NCI-H748 (cell line): ENCODE results near the gene ZSCAN12.
"Not testable (repeated sequence)": the region's sequence is repeated elsewhere in the genome, so short reads cannot be mapped to it uniquely, and the experiment has no call there.

Source experiments
- DNase-seq: peaks from one replicate; lab custom pipeline; 2025; ENCODE audit not compliant: unreplicated experiment; lab: John Stamatoyannopoulos, UW

The ZSCAN12 gene

DNA sequence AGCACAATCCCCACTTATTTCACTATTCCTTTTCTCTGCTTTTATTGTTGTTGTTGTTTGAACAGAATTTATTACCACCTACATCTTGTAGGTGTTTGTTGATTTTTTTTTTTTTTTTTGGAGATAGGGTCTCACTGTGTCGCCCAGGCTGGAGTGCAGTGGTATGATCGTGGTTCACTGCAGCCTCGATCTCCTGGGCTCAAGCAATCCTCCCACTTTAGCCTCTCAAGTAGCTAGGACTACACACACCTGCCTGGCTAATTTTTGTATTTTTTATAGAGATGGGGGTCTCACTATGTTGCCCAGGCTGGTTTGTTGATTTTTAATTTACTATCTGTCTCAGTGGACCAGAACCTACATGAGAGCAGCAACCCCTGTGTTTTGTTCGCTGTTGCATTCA, 3.6 kb downstream of the ZSCAN12 start:
- no peak for DNase-seq

- peak; percentile 28 for DNase-seq
Observed at GRCh38 chr6:28393912-28394662, 5.5 kb downstream of the ZSCAN12 start.

DNA sequence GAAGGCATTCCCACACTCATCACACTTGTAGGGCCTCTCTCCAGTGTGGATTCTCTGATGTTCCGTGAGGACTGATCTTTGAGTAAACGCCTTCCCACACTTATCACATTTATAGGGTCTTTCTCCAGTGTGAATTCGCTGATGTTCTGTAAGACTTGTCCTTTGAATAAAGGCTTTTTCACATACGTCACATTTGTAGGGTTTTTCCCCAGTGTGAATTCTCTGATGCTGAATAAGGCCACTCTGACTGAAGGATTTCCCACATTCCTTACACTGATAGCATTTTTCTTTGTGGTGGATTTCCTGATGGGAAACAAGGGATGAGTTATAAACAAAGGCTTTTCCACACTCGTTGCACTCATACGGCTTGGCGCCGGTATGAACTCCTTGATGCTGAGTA, 8.9 kb downstream of the ZSCAN12 start:
- no peak for DNase-seq

GRCh38 chr6:28384143-28384533, 15.4 kb downstream of the ZSCAN12 start:
- DNase-seq, result no peak

GRCh38 chr6:28383235-28384142, 16.1 kb downstream of the ZSCAN12 start:
- DNase-seq, result peak; percentile 94

GRCh38 chr6:28380381-28380780, 19.2 kb downstream of the ZSCAN12 start:
- no peak for DNase-seq

DNA sequence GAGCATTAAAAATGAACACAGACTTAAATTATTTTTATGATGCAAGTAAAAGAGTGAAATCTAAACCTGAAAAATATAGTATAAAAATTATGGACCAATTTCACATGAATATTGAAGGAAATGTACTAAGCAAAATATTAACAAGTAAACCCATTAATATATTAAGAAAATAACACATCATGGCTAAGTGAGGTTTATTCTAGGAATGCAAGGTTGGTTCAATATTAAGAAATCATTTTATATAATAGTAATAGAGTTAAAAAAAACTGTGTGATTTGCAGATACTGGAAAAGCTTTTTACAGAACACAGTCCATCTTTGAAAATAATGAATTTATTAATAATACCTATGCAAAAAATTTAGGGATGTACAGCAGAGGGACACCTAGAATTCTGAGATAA, 20.9 kb downstream of the ZSCAN12 start:
- no peak for DNase-seq

- DNase-seq, result no peak
Observed at GRCh38 chr6:28377879-28378278, 21.7 kb downstream of the ZSCAN12 start.

GRCh38 chr6:28373925-28374324, 25.6 kb downstream of the ZSCAN12 start:
- DNase-seq, result no peak

DNA sequence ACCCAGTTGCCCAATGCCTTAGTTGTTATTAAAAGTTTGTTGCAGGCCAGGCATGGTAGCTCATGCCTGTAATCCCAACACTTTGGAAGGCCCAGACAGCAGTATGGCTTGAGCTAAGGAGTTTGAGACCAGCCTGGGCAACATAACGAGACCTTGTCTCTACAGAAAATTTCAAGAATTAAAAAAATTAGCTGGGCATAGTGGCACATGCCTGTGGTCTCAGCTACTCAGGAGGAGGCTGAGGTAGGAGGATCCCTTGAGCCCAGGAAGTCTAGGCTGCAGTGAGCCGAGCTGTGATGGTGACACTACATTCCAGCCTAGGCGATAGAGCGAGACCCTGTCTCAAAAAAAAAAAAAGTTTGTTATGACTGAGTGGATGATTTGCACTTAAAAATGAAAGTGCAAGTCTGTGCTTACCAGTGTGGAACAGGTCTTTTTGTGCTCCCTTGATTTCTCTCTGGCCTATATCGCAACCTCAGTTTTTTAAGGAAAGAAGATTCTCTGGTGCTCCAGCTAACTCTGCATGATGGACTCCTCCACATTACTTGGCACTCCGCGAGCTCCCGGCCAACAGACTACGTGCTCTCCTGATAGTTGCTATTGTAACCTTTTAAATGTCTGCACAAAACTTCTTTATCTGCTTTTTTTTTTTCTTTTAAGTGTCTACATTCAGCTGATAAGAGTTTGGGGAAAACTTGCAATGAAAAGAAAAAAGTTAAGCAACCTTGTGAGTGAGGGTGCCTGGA, 27.7 kb downstream of the ZSCAN12 start:
- no peak for DNase-seq

DNA sequence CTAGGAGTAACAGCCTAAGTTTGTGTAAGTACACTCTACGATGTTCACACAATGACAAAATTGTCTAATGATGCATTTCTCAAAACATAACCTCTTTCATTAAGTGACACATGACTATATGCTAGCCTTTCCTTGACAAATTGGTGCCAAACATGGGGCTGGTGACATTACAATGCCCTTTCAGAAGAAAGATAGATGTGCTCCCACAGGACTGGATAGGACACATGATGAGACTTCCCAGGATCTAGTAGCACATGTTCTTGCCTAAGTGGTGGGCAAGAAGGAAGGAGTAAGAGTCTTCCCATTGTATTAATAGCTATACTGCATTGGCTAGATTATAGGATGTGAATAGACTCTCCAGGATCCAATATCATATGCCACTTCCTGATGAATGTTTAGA, 28.3 kb downstream of the ZSCAN12 start:
- DNase-seq, result no peak

DNA sequence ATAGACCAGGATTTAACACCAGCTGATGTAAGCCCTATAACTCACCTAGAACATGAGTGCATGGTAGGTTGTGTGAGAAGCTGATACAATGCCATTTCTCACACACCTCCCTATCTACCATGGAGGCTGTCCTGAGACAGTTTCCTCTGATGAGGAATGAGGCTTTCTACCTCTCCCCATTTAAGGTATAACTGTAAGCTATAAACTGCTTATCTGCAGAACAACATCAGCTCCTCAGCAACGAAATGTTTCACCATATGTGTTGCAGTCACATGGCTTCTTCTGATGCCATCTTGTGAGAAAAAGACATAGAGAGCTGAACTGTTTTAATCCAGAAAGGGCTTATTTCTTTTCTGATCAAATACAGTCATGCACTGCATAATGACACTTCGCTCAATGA, 29.1 kb downstream of the ZSCAN12 start:
- no peak for DNase-seq

- no peak for DNase-seq
Observed at GRCh38 chr6:28369463-28369862, 30.1 kb downstream of the ZSCAN12 start.

DNA sequence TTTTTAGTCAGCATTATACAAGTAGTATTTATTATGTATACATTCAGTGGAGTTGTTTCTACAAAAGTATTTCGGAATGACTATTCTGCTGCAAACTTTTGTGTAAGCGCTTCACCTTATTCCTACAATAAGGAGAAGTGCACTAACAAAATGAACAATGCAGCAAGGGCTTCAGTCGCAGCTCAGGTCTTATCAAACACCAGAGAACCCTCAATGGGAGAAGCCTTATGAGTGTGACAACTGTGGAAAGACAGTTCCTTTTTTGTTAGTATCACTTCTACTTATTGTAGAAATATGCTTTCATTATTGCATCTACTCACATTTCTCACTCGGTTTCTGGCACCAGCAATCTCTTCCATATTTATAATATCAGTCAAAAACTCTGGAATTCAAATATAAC, 31.0 kb downstream of the ZSCAN12 start:
- DNase-seq, result no peak

DNA sequence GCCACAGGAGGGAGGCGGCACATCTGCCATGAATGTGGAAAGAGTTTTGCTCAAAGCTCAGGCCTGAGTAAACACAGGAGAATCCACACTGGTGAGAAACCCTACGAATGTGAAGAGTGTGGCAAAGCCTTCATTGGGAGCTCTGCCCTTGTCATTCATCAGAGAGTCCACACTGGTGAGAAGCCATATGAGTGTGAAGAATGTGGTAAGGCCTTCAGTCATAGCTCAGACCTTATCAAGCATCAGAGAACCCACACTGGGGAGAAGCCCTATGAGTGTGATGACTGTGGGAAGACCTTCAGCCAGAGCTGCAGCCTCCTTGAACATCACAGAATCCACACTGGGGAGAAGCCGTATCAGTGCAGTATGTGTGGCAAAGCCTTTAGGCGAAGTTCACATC, 34.0 kb downstream of the ZSCAN12 start:
- DNase-seq, result not testable (repeated sequence)

DNA sequence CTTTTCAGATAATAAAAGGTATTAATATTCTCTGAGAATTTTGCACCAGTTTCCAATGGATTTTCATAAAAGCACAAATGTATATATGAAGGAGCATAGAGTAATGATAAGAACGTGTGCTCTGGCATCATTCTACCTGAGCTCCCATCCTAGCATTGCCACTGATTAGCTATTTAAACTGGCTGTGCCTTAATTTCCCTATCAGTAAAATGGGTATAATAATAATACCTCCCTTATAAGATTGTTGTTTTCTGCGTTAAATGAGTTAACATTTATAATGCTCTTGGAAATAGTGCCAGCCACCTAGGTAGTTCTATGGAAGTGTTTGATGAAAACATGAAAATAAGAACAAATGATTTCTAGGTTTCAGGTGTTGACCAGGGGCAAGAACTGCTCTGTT, 38.6 kb downstream of the ZSCAN12 start:
- no peak for DNase-seq

DNA sequence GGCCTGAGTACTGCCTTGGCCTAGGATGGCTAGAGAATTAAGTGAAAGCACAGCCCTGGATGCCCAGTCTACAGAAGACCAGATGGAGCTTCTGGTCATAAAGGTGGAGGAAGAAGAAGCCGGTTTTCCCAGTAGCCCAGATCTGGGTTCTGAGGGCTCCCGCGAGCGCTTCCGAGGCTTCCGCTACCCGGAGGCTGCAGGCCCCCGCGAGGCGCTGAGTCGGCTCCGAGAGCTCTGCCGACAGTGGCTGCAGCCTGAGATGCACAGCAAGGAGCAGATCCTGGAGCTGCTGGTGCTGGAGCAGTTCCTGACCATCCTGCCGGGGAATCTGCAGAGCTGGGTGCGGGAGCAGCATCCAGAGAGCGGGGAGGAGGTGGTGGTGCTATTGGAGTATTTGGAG, 40.0 kb downstream of the ZSCAN12 start:
- not testable (repeated sequence) for DNase-seq

DNA sequence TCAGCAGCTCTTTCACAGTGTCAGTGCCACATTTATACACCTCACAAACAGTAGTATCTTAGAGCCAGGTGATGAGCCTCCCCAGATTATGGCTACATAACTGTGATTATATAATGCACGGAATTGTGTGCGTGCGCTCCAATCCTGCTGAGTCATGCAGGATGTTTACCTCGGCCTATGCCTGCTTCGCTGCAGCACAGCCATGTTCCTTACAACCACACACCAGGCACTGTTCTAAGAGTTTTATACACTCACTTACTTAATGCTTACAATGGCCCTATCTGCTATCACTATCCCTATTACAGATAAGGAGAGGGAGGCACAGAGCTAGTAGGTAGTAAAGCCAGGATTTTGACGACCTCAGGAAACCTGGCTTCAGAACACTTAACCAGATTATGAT, 42.5 kb downstream of the ZSCAN12 start:
- no peak for DNase-seq

DNA sequence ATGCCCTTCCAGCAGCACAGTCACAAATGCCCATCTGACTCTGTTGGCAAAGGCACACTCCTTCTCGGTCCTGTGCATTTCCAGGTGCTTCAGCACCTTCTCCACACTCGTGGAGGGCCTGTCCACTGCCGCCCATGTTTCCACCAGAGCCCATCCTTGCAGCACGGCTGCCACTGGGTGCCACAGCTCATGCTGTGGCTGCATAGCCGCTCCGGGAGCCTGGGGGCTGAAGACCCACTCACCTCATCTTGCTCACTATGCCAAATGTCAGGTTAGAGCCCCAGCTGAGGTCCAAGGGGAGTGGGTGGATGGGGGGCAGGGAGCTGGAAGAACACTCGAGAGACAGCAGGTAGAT, 42.9 kb downstream of the ZSCAN12 start:
- DNase-seq, result no peak

- peak; percentile 95 for DNase-seq
Observed at GRCh38 chr6:28355743-28356665, 43.5 kb downstream of the ZSCAN12 start.
